GM12878 (cell line): ENCODE measurements around the gene SLX4. TPM values are rescaled to one million over a fixed set of nuclear protein-coding genes. Genes with fewer than 3 reads are reported as not detected.
A peak's percentile ranks its signal among the peaks of the same experiment; 100 is the strongest.

Experiments
- ATAC-seq: fragments of 200-7000 bp; cut with Tn5 transposase; 3 replicates; pipeline ENCODE4 v1.9.1; 2020; ENCODE audit warnings: mild to moderate bottlenecking, moderate library complexity
- BruUV-seq: library from RNA; stranded (reverse); fragments of 400-500 nt; replicated peaks from 2 replicates; lab custom pipeline; 2021; lab: Mats Ljungman, UMichigan
- CTCF ChIA-PET: fragments of 300-600 bp; sonication (Branson Sonifier 250); formaldehyde crosslinking; extraction: SDS; loops from one replicate; lab custom pipeline; 2021; ENCODE audit warnings: inconsistent platforms; lab: Yijun Ruan, JAX
- POLR2A ChIA-PET: fragments of 350-600 bp; formaldehyde crosslinking; extraction: SDS; loops from one replicate; lab custom pipeline; 2021; ENCODE audit warnings: inconsistent platforms; lab: Charles Lee
- RAD21 ChIA-PET: fragments of 300-600 bp; sonication (Branson Sonifier 250); formaldehyde crosslinking; loops from one replicate; lab custom pipeline; 2023; ENCODE audit warnings: antibody characterized with exemption; ENCODE audit not compliant: unreplicated experiment; lab: Charles Lee
- SMC1A ChIA-PET: fragments of 300-600 bp; sonication (Branson Sonifier 250); formaldehyde crosslinking; loops from one replicate; lab custom pipeline; 2023; ENCODE audit not compliant: unreplicated experiment, uncharacterized antibody; lab: Charles Lee
- DNase-seq: peaks from one replicate; pipeline ENCODE4 v3.0.0-alpha.2; 2011; ENCODE audit warnings: low read depth, low spot score
- FAIRE-seq: peaks from 3 replicates; lab custom pipeline; 2011; peaks lifted over from hg19 to GRCh38; lab: Jason Lieb, UNC
- H2AFZ ChIP-seq: 2 replicates; pipeline ENCODE4 v1.6.0; 2011; ENCODE audit warnings: low read depth, low read length, control low read depth; ENCODE audit not compliant: control insufficient read depth
- H3K27ac ChIP-seq: 2 replicates; pipeline ENCODE4 v1.5.1; 2011; ENCODE audit warnings: control low read depth; ENCODE audit not compliant: control insufficient read depth, insufficient read depth
- H3K27me3 ChIP-seq, 2 experiments: replicated peaks in 1 of 2; 2 replicates each; pipeline versions ENCODE4 v1.6.0 to v1.6.1; 2011; ENCODE audit warnings: low read length in 1 of 2; ENCODE audit not compliant: control insufficient read depth in 2 of 2, insufficient read depth in 2 of 2
- H3K36me3 ChIP-seq, 2 experiments: 2 replicates each; pipeline ENCODE4 v1.5.1; 2011; ENCODE audit warnings: low read length in 1 of 2; ENCODE audit not compliant: control insufficient read depth in 2 of 2, insufficient read depth in 2 of 2
- H3K4me1 ChIP-seq: 2 replicates; pipeline ENCODE4 v1.6.1; 2011; ENCODE audit warnings: mild to moderate bottlenecking, low read length, moderate library complexity, mixed read lengths; ENCODE audit not compliant: control insufficient read depth, insufficient read depth
- H3K4me2 ChIP-seq: 2 replicates; pipeline ENCODE4 v1.6.0; 2011; ENCODE audit warnings: control low read depth; ENCODE audit not compliant: control insufficient read depth, insufficient read depth
- H3K4me3 ChIP-seq: fragments of 200-600 bp; sonication (generic); 2 replicates; pipeline ENCODE4 v1.5.1; 2016
- H3K79me2 ChIP-seq: 2 replicates; pipeline ENCODE4 v1.6.0; 2011; ENCODE audit warnings: low read length; ENCODE audit not compliant: control insufficient read depth, insufficient read depth
- H3K9ac ChIP-seq: 2 replicates; pipeline ENCODE4 v1.8.0; 2011; ENCODE audit warnings: low read length, control low read depth, mixed read lengths; ENCODE audit not compliant: control insufficient read depth, insufficient read depth
- H3K9me3 ChIP-seq: replicated peaks from 3 replicates; pipeline ENCODE4 v1.5.1; 2011; ENCODE audit warnings: mild to moderate bottlenecking, low read length; ENCODE audit not compliant: control insufficient read depth, insufficient read depth
- H4K20me1 ChIP-seq: 2 replicates; pipeline ENCODE4 v1.6.0; 2011; ENCODE audit not compliant: control insufficient read depth, insufficient read depth
- BCL3 ChIP-seq: IDR thresholded peaks from 2 replicates; pipeline ENCODE4 v1.6.1; 2011; ENCODE audit warnings: borderline replicate concordance, low read depth, mild to moderate bottlenecking, moderate library complexity, low read length; ENCODE audit not compliant: insufficient read depth, poor library complexity, severe bottlenecking
- CHD2 ChIP-seq: IDR thresholded peaks from 2 replicates; pipeline ENCODE4 v1.6.1; 2011; ENCODE audit warnings: low read depth, low read length, improper control_type of control experiment, borderline replicate concordance
- EED ChIP-seq: sonication (generic); IDR thresholded peaks from 2 replicates; pipeline ENCODE4 v1.6.1; 2016; ENCODE audit warnings: antibody characterized with exemption, low read depth
- NBN ChIP-seq: fragments of 450-650 bp; IDR thresholded peaks from 2 replicates; pipeline ENCODE4 v1.6.1; 2016
- POLR2AphosphoS2 ChIP-seq: IDR thresholded peaks from 2 replicates; pipeline ENCODE4 v1.6.1; 2011; ENCODE audit warnings: low read depth, mild to moderate bottlenecking, low read length, improper control_type of control experiment, moderate library complexity
- RAD21 ChIP-seq: IDR thresholded peaks from 2 replicates; pipeline ENCODE4 v1.6.1; 2011; ENCODE audit warnings: mild to moderate bottlenecking, low read depth, low read length, moderate library complexity; ENCODE audit not compliant: insufficient read depth
- SMAD5 ChIP-seq: IDR thresholded peaks from 2 replicates; pipeline ENCODE4 v1.6.1; 2016; ENCODE audit warnings: antibody characterized with exemption, low read depth
- ZBED1 ChIP-seq: IDR thresholded peaks from 2 replicates; pipeline ENCODE4 v1.6.1; 2016; ENCODE audit warnings: borderline replicate concordance
- ZSCAN29 ChIP-seq: fragments of 450-650 bp; IDR thresholded peaks from 2 replicates; pipeline ENCODE4 v1.6.1; 2017; ENCODE audit warnings: mild to moderate bottlenecking, moderate library complexity
- WGBS: methylation state at CpG from one replicate; pipeline ENCODE4 v1.1.6; 2016; ENCODE audit warnings: low lambda C conversion rate; ENCODE audit not compliant: insufficient replicate concordance, insufficient coverage; ENCODE audit errors: missing lambda C conversion rate; 5-methylcytosine and 5-hydroxymethylcytosine counted together
- in situ Hi-C: fragments of 300-500 bp; cut with MboI; formaldehyde crosslinking; loops from 9 replicates; pipeline ENCODE4 v1.14.3; 2018; ENCODE audit warnings: mixed read lengths
- intact Hi-C: fragments of 100-400 bp; cut with micrococcal nuclease; formaldehyde crosslinking; loops from one replicate; pipeline ENCODE4 v1.14.2; 2022; ENCODE audit not compliant: unreplicated experiment
- polyA plus RNA-seq, 11 experiments: library from polyadenylated mRNA; depleted of rRNA in 4 of 11; unstranded in 6 of 11; stranded (reverse) in 5 of 11; fragments of >200 nt; fragmentation: Nextera tagmentation in 4 of 11; fragmentation: Illumina TruSeq in 1 of 11; extraction: Ambion mirVana in 4 of 11; extraction: Trizol in 1 of 11; gene quantifications; 1 replicate in 1 of 11; 2 replicates in 10 of 11; pipeline versions ENCODE4 v1.2.1 to v1.2.3, GENCODE V29; 2011 to 2016; ENCODE audit warnings: inconsistent platforms in 2 of 11, missing spikeins in 2 of 11, low read depth in 1 of 11
- total RNA-seq, 4 experiments: library from RNA; depleted of rRNA in 3 of 4; stranded (reverse); fragments of >200 nt in 3 of 4; fragmentation: Illumina TruSeq in 1 of 4; extraction: Trizol in 1 of 4; gene quantifications; 2 replicates each; pipeline versions ENCODE4 v1.2.1 to v1.2.3, GENCODE V29; 2013 to 2021

SLX4 gene
- total and polyA plus RNA-seq, 10 of the 15 experiments (the other 5 are each of a cell fraction or from before 2014, with no cell fraction given), result 0.18 to 12.3 (median 4.8) TPM

GRCh38 chr16:3625331-3625730, 13.9 kb upstream of the SLX4 start:
- peaks cover 41% of the 10 kb centered on the region for H3K4me1 ChIP-seq
- SMC1A ChIA-PET, result interaction anchor here (1.1 to 1.2 kb wide), 2 partner anchors 11 to 14 kb away, joined by 3 read pairs; partner anchors contain the start of gene SLX4
- ATAC-seq, result no peak
- no peak for TF ChIP-seq RAD21
- no peak for TF ChIP-seq ZSCAN29
- no peak for TF ChIP-seq CHD2
- no peak for TF ChIP-seq SMAD5
- no peak for TF ChIP-seq POLR2AphosphoS2
- TF ChIP-seq BCL3, result no peak
- TF ChIP-seq EED, result no peak
- no peak for TF ChIP-seq NBN
- no peak for TF ChIP-seq ZBED1
- CTCF ChIA-PET, result no interaction called here
- no peak for FAIRE-seq
- H3K27me3 ChIP-seq, result no peaks in the 10 kb centered on the region
- in situ Hi-C loops, result no loop called here
- RAD21 ChIA-PET, result no interaction called here
- no peak overlapping the region for H3K4me3 ChIP-seq
- H4K20me1 ChIP-seq, result no peaks in the 10 kb centered on the region
- H3K36me3 ChIP-seq, result no peaks in the 10 kb centered on the region
- WGBS, result 69% methylated on average over 5 of the region's 5 CpGs
- no peaks in the 10 kb centered on the region for H3K9me3 ChIP-seq
- H3K4me2 ChIP-seq, result peak overlapping the region; percentile 85
- DNase-seq, result no peak
- H3K9ac ChIP-seq, result no peak overlapping the region
- BruUV-seq, result no TSS peak
- peaks cover 3% of the 10 kb centered on the region for H3K79me2 ChIP-seq
- POLR2A ChIA-PET, result interaction anchor here (1.8 kb wide), 1 partner anchor 9 kb away, joined by 4 read pairs; no protein-coding TSS in a partner anchor
- H3K27ac ChIP-seq, result peak overlapping the region; percentile 82
- no peak overlapping the region for H2AFZ ChIP-seq
- intact Hi-C loops, result no loop called here
